Measurements from ENCODE around the gene ROGDI.

The ROGDI gene

DNA sequence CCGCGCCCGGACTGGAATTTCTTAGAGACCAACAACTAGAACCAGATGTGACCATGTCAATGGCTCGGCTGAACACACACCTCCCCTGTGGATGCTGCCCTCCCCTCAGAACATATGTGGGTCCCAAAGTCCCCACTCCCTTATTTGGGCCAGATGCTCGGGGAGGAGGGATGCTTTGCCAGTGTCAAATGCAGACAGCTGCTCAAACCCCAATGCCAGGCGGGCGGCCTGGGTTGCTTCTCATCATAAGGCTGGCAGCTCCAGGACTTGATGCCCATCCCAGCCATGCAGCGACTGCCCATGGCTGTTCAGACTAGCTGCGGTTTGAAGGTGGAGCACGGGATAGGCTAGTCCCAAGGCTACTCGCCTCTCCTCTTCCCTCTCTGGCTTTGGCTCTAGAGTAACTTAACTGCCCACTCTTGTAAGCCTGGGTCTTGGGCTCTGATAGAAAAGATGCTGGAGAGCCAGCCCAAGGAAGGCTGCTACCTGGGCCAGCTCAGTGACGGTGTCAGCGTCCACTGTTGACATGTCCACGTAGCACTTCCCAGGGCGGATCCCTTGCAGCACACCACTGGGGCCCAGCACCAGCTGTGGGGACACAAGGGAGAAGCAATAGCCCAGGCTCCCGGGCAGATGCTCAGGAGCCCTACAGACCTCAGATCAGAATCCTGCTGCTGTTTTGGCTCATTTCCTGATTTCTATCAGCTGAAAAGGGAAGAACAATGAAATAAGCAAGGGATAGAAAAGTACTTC, 11.0 kb upstream of the ROGDI start:
- TF ChIP-seq, protein P1, sequence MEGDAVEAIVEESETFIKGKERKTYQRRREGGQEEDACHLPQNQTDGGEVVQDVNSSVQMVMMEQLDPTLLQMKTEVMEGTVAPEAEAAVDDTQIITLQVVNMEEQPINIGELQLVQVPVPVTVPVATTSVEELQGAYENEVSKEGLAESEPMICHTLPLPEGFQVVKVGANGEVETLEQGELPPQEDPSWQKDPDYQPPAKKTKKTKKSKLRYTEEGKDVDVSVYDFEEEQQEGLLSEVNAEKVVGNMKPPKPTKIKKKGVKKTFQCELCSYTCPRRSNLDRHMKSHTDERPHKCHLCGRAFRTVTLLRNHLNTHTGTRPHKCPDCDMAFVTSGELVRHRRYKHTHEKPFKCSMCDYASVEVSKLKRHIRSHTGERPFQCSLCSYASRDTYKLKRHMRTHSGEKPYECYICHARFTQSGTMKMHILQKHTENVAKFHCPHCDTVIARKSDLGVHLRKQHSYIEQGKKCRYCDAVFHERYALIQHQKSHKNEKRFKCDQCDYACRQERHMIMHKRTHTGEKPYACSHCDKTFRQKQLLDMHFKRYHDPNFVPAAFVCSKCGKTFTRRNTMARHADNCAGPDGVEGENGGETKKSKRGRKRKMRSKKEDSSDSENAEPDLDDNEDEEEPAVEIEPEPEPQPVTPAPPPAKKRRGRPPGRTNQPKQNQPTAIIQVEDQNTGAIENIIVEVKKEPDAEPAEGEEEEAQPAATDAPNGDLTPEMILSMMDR (IDR thresholded peaks at IDR 0.05; ENCODE audit: extremely low read depth, missing control alignments): no peak
- DNase-seq (ENCODE audit: low spot score): no peak

DNA sequence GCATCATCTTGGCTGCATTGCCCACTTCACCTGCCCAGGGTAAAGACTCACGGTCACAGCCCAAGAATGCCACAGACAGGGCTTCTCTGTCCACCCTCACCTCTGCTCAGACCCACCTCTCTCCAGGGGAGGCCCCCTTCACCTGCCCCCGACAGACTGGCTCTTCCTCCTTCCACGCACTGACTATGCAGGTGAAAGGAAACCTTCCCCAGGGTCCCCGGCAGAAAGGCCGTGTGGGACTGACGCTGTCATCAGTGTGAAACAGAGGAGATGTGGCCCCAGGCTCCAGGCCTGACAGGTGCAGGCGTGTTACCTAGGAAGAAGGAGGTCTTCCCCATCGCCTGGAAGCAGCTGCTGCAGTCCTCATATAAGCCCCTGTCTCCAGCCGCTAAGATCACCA, 9.3 kb upstream of the ROGDI start:
- no peak for DNase-seq (ENCODE audit: low spot score)
- TF ChIP-seq, protein P1 (IDR thresholded peaks at IDR 0.05; ENCODE audit: extremely low read depth, missing control alignments): no peak

- no peak for DNase-seq (ENCODE audit: low spot score)
- TF ChIP-seq, protein P1 (IDR thresholded peaks at IDR 0.05; ENCODE audit: extremely low read depth, missing control alignments): no peak
Measured at GRCh38 chr16:4811242-4811641, 8.8 kb upstream of the ROGDI start.

DNA sequence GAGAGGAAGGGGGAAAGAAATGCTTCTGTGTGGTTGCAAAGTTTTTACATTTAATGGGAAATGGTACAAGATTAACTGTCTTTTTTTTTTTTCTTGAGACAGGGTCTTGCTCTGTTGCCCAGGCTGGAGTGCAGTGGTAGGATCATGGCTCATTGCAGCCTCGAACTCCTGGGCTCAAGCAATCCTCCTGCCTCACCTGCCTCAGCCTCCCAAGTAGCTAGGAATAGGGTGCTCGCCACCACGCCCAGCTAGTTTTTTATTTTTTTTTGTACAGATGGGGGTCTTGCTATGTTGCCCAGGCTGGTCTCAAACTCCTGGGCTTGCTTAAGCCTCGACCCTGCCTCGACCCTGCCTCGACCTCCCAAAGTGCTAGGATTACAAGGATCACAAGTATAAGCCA, 3.8 kb upstream of the ROGDI start:
- TF ChIP-seq, protein P1 (IDR thresholded peaks at IDR 0.05; ENCODE audit: extremely low read depth, missing control alignments): no peak
- no peak for DNase-seq (ENCODE audit: low spot score)

DNA sequence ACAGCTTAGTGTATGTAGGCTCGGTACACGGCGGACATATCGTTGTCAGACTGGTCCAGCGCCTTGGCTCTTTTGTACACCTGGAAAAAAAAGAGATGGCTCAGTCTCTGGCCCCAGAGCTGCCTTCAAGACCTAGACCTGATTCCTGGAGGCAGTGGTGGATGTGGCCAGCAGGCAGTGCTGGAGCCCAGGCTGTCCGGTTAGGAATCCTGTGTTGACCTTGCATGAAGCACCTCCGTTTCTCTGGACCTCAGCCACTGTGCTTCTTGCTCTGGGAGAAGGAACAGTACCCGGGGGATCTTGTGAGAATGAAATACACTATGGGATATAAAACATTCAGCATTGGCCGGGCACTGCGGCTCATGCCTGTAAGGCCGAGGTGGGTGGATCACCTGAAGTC, 2.8 kb upstream of the ROGDI start:
- DNase-seq (ENCODE audit: low spot score): no peak

DNA sequence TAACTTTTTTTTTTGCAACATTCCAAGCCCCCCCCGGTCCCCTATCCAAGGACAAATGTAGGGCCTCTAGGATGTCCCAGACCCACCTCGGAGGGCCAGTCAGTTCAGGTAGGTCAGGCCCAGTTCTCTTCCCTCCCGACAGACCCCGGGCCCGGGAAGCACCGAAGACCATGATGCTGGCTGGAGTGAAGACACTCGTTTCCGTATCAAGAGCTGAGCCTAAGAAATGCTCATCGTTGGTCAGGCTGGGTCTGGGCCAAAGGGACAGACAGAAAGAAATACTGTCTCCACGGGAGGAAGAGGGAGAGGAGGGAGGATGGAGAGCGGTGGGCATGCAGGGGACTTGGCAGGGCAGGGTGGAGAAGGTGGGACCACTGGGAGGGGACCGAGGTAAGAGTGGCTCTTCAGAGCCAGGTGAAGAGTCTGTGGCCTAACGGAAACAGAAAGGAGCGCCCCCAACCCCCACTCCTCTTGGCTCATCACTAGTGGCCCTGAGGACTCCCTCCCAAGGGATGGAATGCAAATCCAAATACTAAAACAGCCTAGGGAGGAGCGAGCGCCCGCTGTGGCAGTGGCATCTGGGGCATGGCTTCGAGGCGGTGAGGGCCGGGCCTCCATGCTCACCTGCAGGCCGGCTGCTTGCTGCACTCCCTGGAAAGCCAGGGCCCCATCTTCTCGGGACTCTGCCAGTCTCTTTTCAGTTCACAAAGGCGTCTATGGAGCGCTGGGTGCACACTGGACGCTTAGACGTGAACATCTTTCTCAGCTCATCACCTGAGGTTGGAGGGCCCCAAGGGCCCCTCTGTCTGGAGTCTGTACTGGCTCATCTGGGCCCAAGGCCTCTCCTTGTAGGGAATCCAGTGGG, 1.7 kb upstream of the ROGDI start:
- no peak for DNase-seq (ENCODE audit: low spot score)
- TF ChIP-seq, protein P1 (IDR thresholded peaks at IDR 0.05; ENCODE audit: extremely low read depth, missing control alignments): no peak

More for the DNA sequence above, 2.8 kb upstream of the ROGDI start:
- TF ChIP-seq, protein P1 (IDR thresholded peaks at IDR 0.05; ENCODE audit: extremely low read depth, missing control alignments): no peak

- no peak for DNase-seq (ENCODE audit: low spot score)
- TF ChIP-seq, protein P1 (IDR thresholded peaks at IDR 0.05; ENCODE audit: extremely low read depth, missing control alignments): no peak
Measured at GRCh38 chr16:4803401-4803844, 990 bp upstream of the ROGDI start.
